ENCODE data around the gene YTHDF1.

The YTHDF1 gene

GRCh38 chr20:63183422-63184146 lies 32.3 kb downstream of the YTHDF1 start:
- no peak for DNase-seq

GRCh38 chr20:63182946-63183415 lies 33.0 kb downstream of the YTHDF1 start:
- no peak for DNase-seq

- no peak for DNase-seq
Measured at GRCh38 chr20:63182425-63182824, 33.5 kb downstream of the YTHDF1 start.

- no peak for DNase-seq
Measured at GRCh38 chr20:63181226-63181625, 34.7 kb downstream of the YTHDF1 start.

GRCh38 chr20:63180569-63181185 lies 35.3 kb downstream of the YTHDF1 start:
- no peak for DNase-seq

- DNase-seq: no peak
Measured at GRCh38 chr20:63179687-63180568, 36.0 kb downstream of the YTHDF1 start.

GRCh38 chr20:63178889-63179686 lies 36.8 kb downstream of the YTHDF1 start:
- DNase-seq: no peak

- DNase-seq: no peak
Measured at GRCh38 chr20:63178446-63178820, 37.5 kb downstream of the YTHDF1 start.

- no peak for DNase-seq
Measured at GRCh38 chr20:63177785-63178445, 38.0 kb downstream of the YTHDF1 start.

GRCh38 chr20:63177134-63177784 lies 38.7 kb downstream of the YTHDF1 start:
- no peak for DNase-seq

GRCh38 chr20:63176427-63177133 lies 39.4 kb downstream of the YTHDF1 start:
- DNase-seq: no peak

- DNase-seq: no peak
Measured at GRCh38 chr20:63176034-63176426, 39.9 kb downstream of the YTHDF1 start.

- DNase-seq: no peak
Measured at GRCh38 chr20:63175038-63175895, 40.7 kb downstream of the YTHDF1 start.

GRCh38 chr20:63174309-63175037 lies 41.5 kb downstream of the YTHDF1 start:
- DNase-seq: no peak

GRCh38 chr20:63173552-63174191 lies 42.3 kb downstream of the YTHDF1 start:
- DNase-seq: no peak

- DNase-seq: no peak
Measured at GRCh38 chr20:63172726-63173125, 43.2 kb downstream of the YTHDF1 start.

GRCh38 chr20:63171991-63172390 lies 43.9 kb downstream of the YTHDF1 start:
- no peak for DNase-seq

GRCh38 chr20:63169681-63170080 lies 46.2 kb downstream of the YTHDF1 start:
- no peak for DNase-seq

- DNase-seq: no peak
Measured at GRCh38 chr20:63168861-63169260, 47.1 kb downstream of the YTHDF1 start.
